ENCODE results near the gene RFX8. TPM values are rescaled to one million over a fixed set of nuclear protein-coding genes. Genes with fewer than 3 reads are reported as not detected.
"Not testable (repeated sequence)": the region's sequence is repeated elsewhere in the genome, so short reads cannot be mapped to it uniquely, and the experiment has no call there.

Gene RFX8
- 0.69 TPM for total RNA-seq
- polyA plus RNA-seq: 0.30 TPM

GRCh38 chr2:101474731-101475384 is at the start of gene RFX8:
Gene RFX8, minus strand, starts transcription at chr2:101475112. Its CDS starts 8,264 bp downstream, at chr2:101466848.
- WGBS: 42% methylated on average over 20 of the region's 20 CpGs
- Histone ChIP-seq H3K36me3 (ENCODE audit: insufficient read depth) (no peaks in the 10 kb centered on the region), H3K4me3 (ENCODE audit: low read depth, low read length) (peak within 1 kb of the TSS; percentile 57), H3K27ac (ENCODE audit: low read depth) (no peak within 1 kb of the TSS), H3K4me1 (ENCODE audit: insufficient read depth) (no peaks in the 10 kb centered on the region)
- no peak for DNase-seq (ENCODE audit: extremely low spot score)

- no peaks in the 10 kb centered on the region for H3K36me3 ChIP-seq (ENCODE audit: insufficient read depth)
- no peak overlapping the region for H3K27ac ChIP-seq (ENCODE audit: low read depth)
- H3K4me3 ChIP-seq (ENCODE audit: low read depth, low read length): no peak overlapping the region
- DNase-seq (ENCODE audit: extremely low spot score): no peak
- 89% methylated on average over 8 of the region's 8 CpGs for WGBS
- H3K4me1 ChIP-seq (ENCODE audit: insufficient read depth): no peaks in the 10 kb centered on the region
Observed at GRCh38 chr2:101521487-101521886, 46.6 kb upstream of the RFX8 start.

GRCh38 chr2:101520246-101520645 is 45.3 kb upstream of the RFX8 start:
- H3K4me3 ChIP-seq (ENCODE audit: low read depth, low read length): no peak overlapping the region
- H3K4me1 ChIP-seq (ENCODE audit: insufficient read depth): no peaks in the 10 kb centered on the region
- DNase-seq (ENCODE audit: extremely low spot score): no peak
- 65% methylated on average over 3 of the region's 3 CpGs for WGBS
- H3K36me3 ChIP-seq (ENCODE audit: insufficient read depth): no peaks in the 10 kb centered on the region
- H3K27ac ChIP-seq (ENCODE audit: low read depth): no peak overlapping the region

GRCh38 chr2:101518578-101519492 is 43.9 kb upstream of the RFX8 start:
- no peaks in the 10 kb centered on the region for H3K4me1 ChIP-seq (ENCODE audit: insufficient read depth)
- WGBS: 42% methylated on average over 16 of the region's 16 CpGs
- H3K27ac ChIP-seq (ENCODE audit: low read depth): no peak overlapping the region
- no peaks in the 10 kb centered on the region for H3K36me3 ChIP-seq (ENCODE audit: insufficient read depth)
- no peak overlapping the region for H3K4me3 ChIP-seq (ENCODE audit: low read depth, low read length)
- no peak for DNase-seq (ENCODE audit: extremely low spot score)

GRCh38 chr2:101517758-101518271 is 42.9 kb upstream of the RFX8 start:
- Histone ChIP-seq H3K36me3 (ENCODE audit: insufficient read depth) (no peaks in the 10 kb centered on the region), H3K4me1 (ENCODE audit: insufficient read depth) (no peaks in the 10 kb centered on the region), H3K4me3 (ENCODE audit: low read depth, low read length) (no peak overlapping the region), H3K27ac (ENCODE audit: low read depth) (no peak overlapping the region)
- DNase-seq (ENCODE audit: extremely low spot score): no peak

- DNase-seq (ENCODE audit: extremely low spot score): no peak
- WGBS: 69% methylated on average over 8 of the region's 8 CpGs
- H3K36me3 ChIP-seq (ENCODE audit: insufficient read depth): no peaks in the 10 kb centered on the region
- H3K4me3 ChIP-seq (ENCODE audit: low read depth, low read length): no peak overlapping the region
- no peaks in the 10 kb centered on the region for H3K4me1 ChIP-seq (ENCODE audit: insufficient read depth)
- H3K27ac ChIP-seq (ENCODE audit: low read depth): no peak overlapping the region
Observed at GRCh38 chr2:101516823-101517690, 42.1 kb upstream of the RFX8 start.

- DNase-seq (ENCODE audit: extremely low spot score): no peak
- Histone ChIP-seq H3K27ac (ENCODE audit: low read depth) (no peak overlapping the region), H3K4me3 (ENCODE audit: low read depth, low read length) (no peak overlapping the region), H3K36me3 (ENCODE audit: insufficient read depth) (no peaks in the 10 kb centered on the region), H3K4me1 (ENCODE audit: insufficient read depth) (no peaks in the 10 kb centered on the region)
- WGBS: 97% methylated on average over 5 of the region's 5 CpGs
Observed at GRCh38 chr2:101516349-101516748, 41.4 kb upstream of the RFX8 start.

GRCh38 chr2:101515477-101515876 is 40.6 kb upstream of the RFX8 start:
- DNase-seq (ENCODE audit: extremely low spot score): no peak
- no peaks in the 10 kb centered on the region for H3K36me3 ChIP-seq (ENCODE audit: insufficient read depth)
- WGBS: 8% methylated on average over 5 of the region's 5 CpGs
- H3K4me1 ChIP-seq (ENCODE audit: insufficient read depth): no peaks in the 10 kb centered on the region
- H3K27ac ChIP-seq (ENCODE audit: low read depth): no peak overlapping the region
- no peak overlapping the region for H3K4me3 ChIP-seq (ENCODE audit: low read depth, low read length)

GRCh38 chr2:101512993-101513392 is 38.1 kb upstream of the RFX8 start:
- WGBS: 98% methylated on average over 3 of the region's 3 CpGs
- Histone ChIP-seq H3K27ac (ENCODE audit: low read depth) (no peak overlapping the region), H3K36me3 (ENCODE audit: insufficient read depth) (no peaks in the 10 kb centered on the region), H3K4me3 (ENCODE audit: low read depth, low read length) (no peak overlapping the region), H3K4me1 (ENCODE audit: insufficient read depth) (no peaks in the 10 kb centered on the region)
- no peak for DNase-seq (ENCODE audit: extremely low spot score)

GRCh38 chr2:101511381-101511780 is 36.5 kb upstream of the RFX8 start:
- Histone ChIP-seq H3K36me3 (ENCODE audit: insufficient read depth) (no peaks in the 10 kb centered on the region), H3K4me1 (ENCODE audit: insufficient read depth) (no peaks in the 10 kb centered on the region), H3K27ac (ENCODE audit: low read depth) (no peak overlapping the region), H3K4me3 (ENCODE audit: low read depth, low read length) (no peak overlapping the region)
- 89% methylated on average over 1 of the region's 1 CpG for WGBS
- no peak for DNase-seq (ENCODE audit: extremely low spot score)

GRCh38 chr2:101509499-101510284 is 34.8 kb upstream of the RFX8 start:
- no peak for DNase-seq (ENCODE audit: extremely low spot score)
- no peak overlapping the region for H3K4me3 ChIP-seq (ENCODE audit: low read depth, low read length)
- no peaks in the 10 kb centered on the region for H3K4me1 ChIP-seq (ENCODE audit: insufficient read depth)
- no peaks in the 10 kb centered on the region for H3K36me3 ChIP-seq (ENCODE audit: insufficient read depth)
- 54% methylated on average over 8 of the region's 8 CpGs for WGBS
- H3K27ac ChIP-seq (ENCODE audit: low read depth): no peak overlapping the region

GRCh38 chr2:101508636-101509035 is 33.7 kb upstream of the RFX8 start:
- 79% methylated on average over 5 of the region's 5 CpGs for WGBS

GRCh38 chr2:101505276-101505675 is 30.4 kb upstream of the RFX8 start:
- not testable (repeated sequence) for H3K4me1 ChIP-seq (ENCODE audit: insufficient read depth); H3K4me3 ChIP-seq (ENCODE audit: low read depth, low read length); DNase-seq (ENCODE audit: extremely low spot score); H3K36me3 ChIP-seq (ENCODE audit: insufficient read depth); H3K27ac ChIP-seq (ENCODE audit: low read depth)
- WGBS: 97% methylated on average over 3 of the region's 4 CpGs

More at GRCh38 chr2:101508636-101509035, 33.7 kb upstream of the RFX8 start:
- no peaks in the 10 kb centered on the region for H3K36me3 ChIP-seq (ENCODE audit: insufficient read depth)
- H3K27ac ChIP-seq (ENCODE audit: low read depth): no peak overlapping the region
- H3K4me1 ChIP-seq (ENCODE audit: insufficient read depth): no peaks in the 10 kb centered on the region
- H3K4me3 ChIP-seq (ENCODE audit: low read depth, low read length): no peak overlapping the region
- DNase-seq (ENCODE audit: extremely low spot score): no peak
